Panc1 (cell line): ENCODE results near the gene FAM193A.

ENCODE experiments used
- CTCF ChIP-seq: fragments of 450-650 bp; IDR thresholded peaks from 2 replicates; pipeline ENCODE4 v1.5.1; 2017; ENCODE audit warnings: mild to moderate bottlenecking
- POLR2AphosphoS5 ChIP-seq: IDR thresholded peaks from 2 replicates; pipeline ENCODE4 v1.6.1; 2012; ENCODE audit warnings: mild to moderate bottlenecking, low read depth, low read length, moderate library complexity
- SIN3A ChIP-seq: IDR thresholded peaks from 2 replicates; pipeline ENCODE4 v1.6.1; 2012; ENCODE audit warnings: low read depth, mild to moderate bottlenecking, low read length, moderate library complexity, borderline replicate concordance; ENCODE audit not compliant: insufficient read depth

GRCh38 chr4:2492970-2493369 is 43.5 kb upstream of the FAM193A start:
- TF ChIP-seq CTCF: no peak
- no peak for TF ChIP-seq POLR2AphosphoS5
- TF ChIP-seq SIN3A: no peak
